GM12878 (cell line): ENCODE measurements around the gene UPK3BL2. TPM values are rescaled to one million over a fixed set of nuclear protein-coding genes. Genes with fewer than 3 reads are reported as not detected.
"Not testable (repeated sequence)": the region's sequence is repeated elsewhere in the genome, so short reads cannot be mapped to it uniquely, and the experiment has no call there.

Source experiments
- ATAC-seq: fragments of 200-7000 bp; cut with Tn5 transposase; 3 replicates; pipeline ENCODE4 v1.9.1; 2020; ENCODE audit warnings: mild to moderate bottlenecking, moderate library complexity
- BruUV-seq: library from RNA; stranded (reverse); fragments of 400-500 nt; replicated peaks from 2 replicates; lab custom pipeline; 2021; lab: Mats Ljungman, UMichigan
- CTCF ChIA-PET: fragments of 300-600 bp; sonication (Branson Sonifier 250); formaldehyde crosslinking; extraction: SDS; loops from one replicate; lab custom pipeline; 2021; ENCODE audit warnings: inconsistent platforms; lab: Yijun Ruan, JAX
- POLR2A ChIA-PET: fragments of 350-600 bp; formaldehyde crosslinking; extraction: SDS; loops from one replicate; lab custom pipeline; 2021; ENCODE audit warnings: inconsistent platforms; lab: Charles Lee
- RAD21 ChIA-PET: fragments of 300-600 bp; sonication (Branson Sonifier 250); formaldehyde crosslinking; loops from one replicate; lab custom pipeline; 2023; ENCODE audit warnings: antibody characterized with exemption; ENCODE audit not compliant: unreplicated experiment; lab: Charles Lee
- SMC1A ChIA-PET: fragments of 300-600 bp; sonication (Branson Sonifier 250); formaldehyde crosslinking; loops from one replicate; lab custom pipeline; 2023; ENCODE audit not compliant: unreplicated experiment, uncharacterized antibody; lab: Charles Lee
- DNase-seq: peaks from one replicate; pipeline ENCODE4 v3.0.0-alpha.2; 2011; ENCODE audit warnings: low read depth, low spot score
- FAIRE-seq: peaks from 3 replicates; lab custom pipeline; 2011; peaks lifted over from hg19 to GRCh38; lab: Jason Lieb, UNC
- H2AFZ ChIP-seq: 2 replicates; pipeline ENCODE4 v1.6.0; 2011; ENCODE audit warnings: low read depth, low read length, control low read depth; ENCODE audit not compliant: control insufficient read depth
- H3K27ac ChIP-seq: 2 replicates; pipeline ENCODE4 v1.5.1; 2011; ENCODE audit warnings: control low read depth; ENCODE audit not compliant: control insufficient read depth, insufficient read depth
- H3K27me3 ChIP-seq, 2 experiments: replicated peaks in 1 of 2; 2 replicates each; pipeline versions ENCODE4 v1.6.0 to v1.6.1; 2011; ENCODE audit warnings: low read length in 1 of 2; ENCODE audit not compliant: control insufficient read depth in 2 of 2, insufficient read depth in 2 of 2
- H3K36me3 ChIP-seq, 2 experiments: 2 replicates each; pipeline ENCODE4 v1.5.1; 2011; ENCODE audit warnings: low read length in 1 of 2; ENCODE audit not compliant: control insufficient read depth in 2 of 2, insufficient read depth in 2 of 2
- H3K4me1 ChIP-seq: 2 replicates; pipeline ENCODE4 v1.6.1; 2011; ENCODE audit warnings: mild to moderate bottlenecking, low read length, moderate library complexity, mixed read lengths; ENCODE audit not compliant: control insufficient read depth, insufficient read depth
- H3K4me2 ChIP-seq: 2 replicates; pipeline ENCODE4 v1.6.0; 2011; ENCODE audit warnings: control low read depth; ENCODE audit not compliant: control insufficient read depth, insufficient read depth
- H3K4me3 ChIP-seq: fragments of 200-600 bp; sonication (generic); 2 replicates; pipeline ENCODE4 v1.5.1; 2016
- H3K79me2 ChIP-seq: 2 replicates; pipeline ENCODE4 v1.6.0; 2011; ENCODE audit warnings: low read length; ENCODE audit not compliant: control insufficient read depth, insufficient read depth
- H3K9ac ChIP-seq: 2 replicates; pipeline ENCODE4 v1.8.0; 2011; ENCODE audit warnings: low read length, control low read depth, mixed read lengths; ENCODE audit not compliant: control insufficient read depth, insufficient read depth
- H3K9me3 ChIP-seq: replicated peaks from 3 replicates; pipeline ENCODE4 v1.5.1; 2011; ENCODE audit warnings: mild to moderate bottlenecking, low read length; ENCODE audit not compliant: control insufficient read depth, insufficient read depth
- H4K20me1 ChIP-seq: 2 replicates; pipeline ENCODE4 v1.6.0; 2011; ENCODE audit not compliant: control insufficient read depth, insufficient read depth
- whole genome bisulfite sequencing: methylation state at CpG from one replicate; pipeline ENCODE4 v1.1.6; 2016; ENCODE audit warnings: low lambda C conversion rate; ENCODE audit not compliant: insufficient replicate concordance, insufficient coverage; ENCODE audit errors: missing lambda C conversion rate; 5-methylcytosine and 5-hydroxymethylcytosine counted together
- in situ Hi-C: fragments of 300-500 bp; cut with MboI; formaldehyde crosslinking; loops from 9 replicates; pipeline ENCODE4 v1.14.3; 2018; ENCODE audit warnings: mixed read lengths
- intact Hi-C: fragments of 100-400 bp; cut with micrococcal nuclease; formaldehyde crosslinking; loops from one replicate; pipeline ENCODE4 v1.14.2; 2022; ENCODE audit not compliant: unreplicated experiment
- polyA plus RNA-seq, 11 experiments: library from polyadenylated mRNA; depleted of rRNA in 4 of 11; unstranded in 6 of 11; stranded (reverse) in 5 of 11; fragments of >200 nt; fragmentation: Nextera tagmentation in 4 of 11; fragmentation: Illumina TruSeq in 1 of 11; extraction: Ambion mirVana in 4 of 11; extraction: Trizol in 1 of 11; gene quantifications; 1 replicate in 1 of 11; 2 replicates in 10 of 11; pipeline versions ENCODE4 v1.2.1 to v1.2.3, GENCODE V29; 2011 to 2016; ENCODE audit warnings: inconsistent platforms in 2 of 11, missing spikeins in 2 of 11, low read depth in 1 of 11
- total RNA-seq, 4 experiments: library from RNA; depleted of rRNA in 3 of 4; stranded (reverse); fragments of >200 nt in 3 of 4; fragmentation: Illumina TruSeq in 1 of 4; extraction: Trizol in 1 of 4; gene quantifications; 2 replicates each; pipeline versions ENCODE4 v1.2.1 to v1.2.3, GENCODE V29; 2013 to 2021

The UPK3BL2 gene
- total and polyA plus RNA-seq, 10 of the 15 experiments (the other 5 are each of a cell fraction or from before 2014, with no cell fraction given): 0.18 to 30.1 (median 9.9) TPM; not detected in 1

GRCh38 chr7:102531583-102531982 lies 11.9 kb downstream of the UPK3BL2 start:
- H4K20me1 ChIP-seq, BruUV-seq, H3K9ac ChIP-seq, FAIRE-seq, H3K4me2 ChIP-seq, in situ Hi-C loops, CTCF ChIA-PET, H3K27ac ChIP-seq, H3K9me3 ChIP-seq, RAD21 ChIA-PET, H3K36me3 ChIP-seq, H3K27me3 ChIP-seq, H3K4me1 ChIP-seq, SMC1A ChIA-PET, H3K4me3 ChIP-seq, DNase-seq, POLR2A ChIA-PET, intact Hi-C loops, H3K79me2 ChIP-seq, ATAC-seq, H2AFZ ChIP-seq: not testable (repeated sequence)
- no CpG with 5 or more reads among the region's 7 CpGs for whole genome bisulfite sequencing

GRCh38 chr7:102527822-102528793 lies 15.4 kb downstream of the UPK3BL2 start:
- H3K36me3 ChIP-seq, CTCF ChIA-PET, POLR2A ChIA-PET, H3K4me1 ChIP-seq, H3K27ac ChIP-seq, SMC1A ChIA-PET, intact Hi-C loops, H2AFZ ChIP-seq, H3K79me2 ChIP-seq, H3K9ac ChIP-seq, ATAC-seq, RAD21 ChIA-PET, H3K27me3 ChIP-seq, H3K4me3 ChIP-seq, H3K9me3 ChIP-seq, in situ Hi-C loops, BruUV-seq, FAIRE-seq, H3K4me2 ChIP-seq, DNase-seq, H4K20me1 ChIP-seq: not testable (repeated sequence)
- 80% methylated on average over 3 of the region's 13 CpGs for WGBS

- H3K9me3 ChIP-seq, H3K36me3 ChIP-seq, H4K20me1 ChIP-seq, DNase-seq, ATAC-seq, in situ Hi-C loops, H3K79me2 ChIP-seq, RAD21 ChIA-PET, H3K27ac ChIP-seq, POLR2A ChIA-PET, H3K4me3 ChIP-seq, FAIRE-seq, intact Hi-C loops, H3K4me1 ChIP-seq, SMC1A ChIA-PET, H3K4me2 ChIP-seq, CTCF ChIA-PET, BruUV-seq, H2AFZ ChIP-seq, H3K9ac ChIP-seq, H3K27me3 ChIP-seq: not testable (repeated sequence)
- WGBS: 91% methylated on average over 1 of the region's 8 CpGs
Measured at GRCh38 chr7:102527182-102527581, 16.3 kb downstream of the UPK3BL2 start.

GRCh38 chr7:102524803-102525202 lies 18.7 kb downstream of the UPK3BL2 start:
- ATAC-seq: peak; percentile 16
- WGBS: 22% methylated on average over 1 of the region's 2 CpGs
- H3K27ac ChIP-seq, RAD21 ChIA-PET, H3K27me3 ChIP-seq, H3K9me3 ChIP-seq, H4K20me1 ChIP-seq, H3K4me1 ChIP-seq, H3K9ac ChIP-seq, intact Hi-C loops, H3K4me2 ChIP-seq, H2AFZ ChIP-seq, FAIRE-seq, DNase-seq, H3K36me3 ChIP-seq, SMC1A ChIA-PET, H3K79me2 ChIP-seq, POLR2A ChIA-PET, H3K4me3 ChIP-seq, CTCF ChIA-PET, BruUV-seq, in situ Hi-C loops: not testable (repeated sequence)
